Urinary bladder (tissue), 4 donors: ENCODE measurements around the gene MYL2. TPM values are rescaled to one million over a fixed set of nuclear protein-coding genes. Genes with fewer than 3 reads are reported as not detected.

ENCODE experiments used
- DNase-seq: peaks from one replicate; pipeline ENCODE4 v3.0.0-alpha.2; 2015; ENCODE audit errors: extremely low spot score
- H3K27ac ChIP-seq: one replicate; pipeline ENCODE4 v1.5.1; 2013; ENCODE audit warnings: low read depth, mild to moderate bottlenecking, moderate library complexity
- H3K36me3 ChIP-seq: one replicate; pipeline ENCODE4 v1.6.1; 2013; ENCODE audit warnings: mild to moderate bottlenecking, moderate library complexity; ENCODE audit not compliant: insufficient read depth
- H3K4me1 ChIP-seq: one replicate; pipeline ENCODE4 v1.6.1; 2013; ENCODE audit warnings: mild to moderate bottlenecking, moderate library complexity; ENCODE audit not compliant: insufficient read depth
- H3K4me3 ChIP-seq: one replicate; pipeline ENCODE4 v1.5.1; 2013; ENCODE audit warnings: low read depth, low read length
- WGBS: extraction: QIAGEN DNeasy Blood & Tissue Kit; methylation state at CpG from one replicate; pipeline ENCODE4 v1.1.7; 2013; 5-methylcytosine and 5-hydroxymethylcytosine counted together
- polyA plus RNA-seq: library from polyadenylated mRNA; stranded (reverse); fragments of 200-250 nt; gene quantifications from one replicate; pipeline ENCODE4 v1.2.3, GENCODE V29; 2013
- total RNA-seq: library from RNA; depleted of rRNA; stranded (reverse); fragments of >200 nt; gene quantifications from one replicate; pipeline ENCODE4 v1.2.3, GENCODE V29; 2014
- donor health status: healthy with polysubstance abuse.
- donor health status: healthy.

MYL2 gene
- total and polyA plus RNA-seq, 2 donors = 9.5 TPM; not detected in 1

DNA sequence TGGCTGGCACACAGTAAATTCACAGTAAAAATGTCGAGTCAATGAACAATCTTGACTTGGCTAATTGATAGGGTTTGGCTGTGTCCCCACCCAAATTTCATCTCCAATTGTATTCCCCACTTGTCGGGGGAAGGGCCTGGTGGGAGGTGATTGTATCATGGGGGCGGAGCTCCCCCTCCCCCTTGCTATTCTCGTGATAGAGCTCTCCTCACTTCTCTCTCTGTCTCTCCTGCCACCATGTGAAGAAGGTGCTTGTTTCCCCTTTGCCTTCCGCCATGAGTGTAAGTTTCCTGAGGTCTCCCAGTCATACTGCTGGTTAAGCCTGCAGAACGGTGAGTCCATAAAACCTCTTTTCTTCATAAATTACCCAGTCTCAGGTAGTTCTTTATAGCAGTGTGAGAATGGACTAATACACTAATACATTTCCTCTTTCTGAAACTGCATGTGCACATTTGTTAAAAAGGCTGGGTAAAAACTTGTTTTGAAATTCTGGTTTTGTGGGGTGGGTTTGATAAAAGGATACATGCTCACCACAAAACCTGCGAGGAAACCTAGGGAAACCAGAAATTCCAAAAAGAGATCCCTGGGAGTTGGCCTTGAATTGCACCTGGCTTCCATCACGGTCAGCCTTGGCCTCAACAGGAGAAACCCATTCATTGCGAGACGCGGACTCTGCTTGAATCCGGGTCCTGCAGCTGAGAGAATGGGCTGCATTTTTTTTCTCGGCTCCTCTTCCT lies 16.2 kb upstream of the MYL2 start:
- Histone ChIP-seq H3K27ac (no peak overlapping the region), H3K4me1 (no peaks in the 10 kb centered on the region), H3K4me3 (no peak overlapping the region), H3K36me3 (no peaks in the 10 kb centered on the region)
- no peak for DNase-seq
- 31% methylated on average over 13 of the region's 13 CpGs for WGBS

DNA sequence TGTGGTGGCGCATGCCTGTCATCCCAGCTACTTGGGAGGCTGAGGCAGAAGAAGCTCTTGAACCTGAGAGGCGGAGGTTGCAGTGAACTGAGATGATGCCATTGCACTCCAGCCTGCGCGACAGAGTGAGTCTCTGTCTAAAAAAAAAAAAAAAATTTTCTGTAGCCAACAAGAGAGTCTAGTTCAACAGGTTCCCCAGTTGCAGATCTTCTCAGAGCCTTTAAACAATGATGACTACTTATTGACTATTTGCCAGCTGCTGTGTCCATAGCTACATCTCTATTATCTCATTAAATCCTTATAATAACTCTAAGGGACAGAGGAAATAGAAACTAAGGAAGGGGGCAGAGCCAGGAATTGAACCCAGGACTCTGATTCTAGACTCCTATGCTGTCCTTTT lies 15.2 kb upstream of the MYL2 start:
- H3K4me3 ChIP-seq = no peak overlapping the region
- WGBS = 95% methylated on average over 4 of the region's 4 CpGs

DNA sequence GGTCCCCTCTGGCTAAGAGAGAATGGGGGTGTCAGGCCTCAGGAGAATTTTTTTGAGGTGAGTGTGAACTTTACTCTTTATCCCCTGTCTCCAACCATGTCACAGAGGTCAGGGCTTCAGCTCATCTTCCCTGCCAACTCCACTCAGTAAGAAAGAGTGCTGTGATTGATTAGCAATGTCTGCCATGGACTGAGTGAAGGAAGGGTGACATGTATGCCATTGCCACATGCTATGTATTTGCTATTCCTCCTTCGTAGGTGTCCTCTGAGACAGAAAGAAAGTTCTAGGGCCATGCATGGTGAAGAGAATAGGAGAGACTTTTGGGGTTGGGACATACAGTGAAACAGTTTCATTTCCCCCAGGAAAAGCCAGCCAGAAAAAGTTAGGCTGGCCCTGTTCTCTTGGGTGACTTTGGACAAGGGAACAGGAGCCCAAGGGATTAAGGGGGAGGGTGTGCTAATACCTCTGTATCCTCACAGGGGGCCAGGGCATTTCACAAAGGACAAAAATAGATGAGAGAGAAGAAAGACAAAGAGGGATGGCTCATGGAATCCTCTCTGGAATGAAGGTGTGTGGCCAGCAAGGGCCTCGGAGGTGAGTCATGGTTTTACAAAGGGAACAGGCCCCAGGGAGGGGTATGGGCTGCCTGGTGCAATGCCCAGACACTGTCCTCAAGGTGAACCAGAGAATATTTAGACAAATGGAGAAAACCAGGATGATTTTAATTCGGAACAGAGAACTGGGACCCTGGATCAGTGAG lies 13.9 kb upstream of the MYL2 start:
- H3K36me3 ChIP-seq = no peaks in the 10 kb centered on the region
- H3K4me3 ChIP-seq = no peak overlapping the region
- H3K4me1 ChIP-seq = no peaks in the 10 kb centered on the region
- DNase-seq = no peak
- 70% methylated on average over 3 of the region's 3 CpGs for WGBS
- H3K27ac ChIP-seq = no peak overlapping the region

More for the DNA sequence above, 15.2 kb upstream of the MYL2 start:
- Histone ChIP-seq H3K4me1 (no peaks in the 10 kb centered on the region), H3K36me3 (no peaks in the 10 kb centered on the region), H3K27ac (no peak overlapping the region)
- DNase-seq = no peak

DNA sequence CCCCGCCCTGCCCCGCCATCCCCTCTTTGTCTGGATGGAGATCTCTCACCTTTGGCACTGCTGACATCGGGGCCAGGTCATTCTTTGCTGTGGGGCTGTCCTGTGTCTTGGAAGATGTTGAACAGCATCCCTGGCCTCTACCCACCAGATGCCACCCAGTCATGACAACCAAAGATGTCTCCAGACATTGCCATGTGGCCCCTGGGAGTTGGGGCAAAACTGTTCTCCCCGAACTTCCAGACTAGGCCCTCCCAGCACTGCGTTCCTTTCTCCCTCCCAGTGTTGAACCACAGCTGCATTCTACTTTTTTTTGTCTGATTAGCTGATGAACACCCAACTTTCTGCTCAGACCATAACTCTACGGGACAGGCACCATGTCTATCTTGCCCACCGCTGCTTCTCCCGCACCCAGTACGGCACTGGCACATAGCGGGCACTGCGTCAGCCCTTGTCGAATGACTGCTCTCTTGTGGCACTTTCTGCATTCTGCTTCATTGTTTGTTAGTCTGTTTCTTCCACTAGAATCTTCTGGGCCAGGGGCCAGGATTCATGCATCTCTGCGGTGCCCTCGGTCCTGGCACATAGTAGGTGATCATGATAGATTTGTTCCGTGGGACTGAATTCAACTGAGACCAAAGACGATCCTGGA lies 13.1 kb upstream of the MYL2 start:
- Histone ChIP-seq H3K4me1 (no peaks in the 10 kb centered on the region), H3K4me3 (no peak overlapping the region), H3K27ac (no peak overlapping the region), H3K36me3 (no peaks in the 10 kb centered on the region)
- DNase-seq = no peak
- 91% methylated on average over 16 of the region's 16 CpGs for WGBS

DNA sequence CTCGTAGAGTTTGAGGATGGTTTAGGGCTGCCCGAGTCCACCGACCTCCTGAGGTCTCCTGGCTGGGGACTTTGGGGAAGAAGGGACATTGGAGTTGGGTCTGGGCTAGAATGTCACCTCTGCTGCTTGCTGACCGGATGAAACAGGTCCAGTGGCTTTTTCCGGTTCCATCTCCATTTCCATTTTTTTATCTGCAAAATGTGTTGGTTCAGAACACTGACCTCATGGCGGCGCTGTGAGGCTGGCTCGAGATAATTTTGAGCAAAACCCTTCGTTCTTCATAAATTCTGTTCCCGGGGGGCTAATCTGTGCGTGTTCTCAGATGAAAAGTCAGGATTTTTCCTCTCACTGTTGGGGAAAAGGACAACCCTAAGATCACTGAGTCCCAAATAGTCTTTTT lies 11.7 kb upstream of the MYL2 start:
- H3K4me3 ChIP-seq = no peak overlapping the region
- H3K36me3 ChIP-seq = no peaks in the 10 kb centered on the region
- H3K27ac ChIP-seq = no peak overlapping the region
- no peak for DNase-seq
- WGBS = 48% methylated on average over 11 of the region's 11 CpGs
- no peaks in the 10 kb centered on the region for H3K4me1 ChIP-seq

DNA sequence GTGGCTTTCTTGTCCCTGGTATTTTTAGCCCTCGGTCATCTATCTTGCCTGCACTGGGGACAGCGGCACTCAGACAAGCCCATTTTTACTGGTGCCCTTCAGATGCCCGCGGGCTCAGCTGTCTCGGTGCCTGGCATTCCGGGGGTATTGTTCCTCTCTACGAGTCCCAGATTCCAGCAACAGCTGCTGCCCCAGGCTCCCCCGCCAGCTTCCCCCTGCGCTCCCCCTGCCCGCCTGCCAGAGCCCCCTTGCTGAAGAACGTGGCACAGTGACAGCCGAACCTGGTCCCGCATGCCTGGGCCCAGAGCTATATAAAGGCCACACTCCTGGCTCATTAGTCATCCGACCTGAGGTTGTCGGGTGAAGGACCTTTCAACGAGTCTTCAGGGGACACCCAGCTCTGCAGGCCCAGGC lies 10.9 kb upstream of the MYL2 start:
- DNase-seq = no peak

DNA sequence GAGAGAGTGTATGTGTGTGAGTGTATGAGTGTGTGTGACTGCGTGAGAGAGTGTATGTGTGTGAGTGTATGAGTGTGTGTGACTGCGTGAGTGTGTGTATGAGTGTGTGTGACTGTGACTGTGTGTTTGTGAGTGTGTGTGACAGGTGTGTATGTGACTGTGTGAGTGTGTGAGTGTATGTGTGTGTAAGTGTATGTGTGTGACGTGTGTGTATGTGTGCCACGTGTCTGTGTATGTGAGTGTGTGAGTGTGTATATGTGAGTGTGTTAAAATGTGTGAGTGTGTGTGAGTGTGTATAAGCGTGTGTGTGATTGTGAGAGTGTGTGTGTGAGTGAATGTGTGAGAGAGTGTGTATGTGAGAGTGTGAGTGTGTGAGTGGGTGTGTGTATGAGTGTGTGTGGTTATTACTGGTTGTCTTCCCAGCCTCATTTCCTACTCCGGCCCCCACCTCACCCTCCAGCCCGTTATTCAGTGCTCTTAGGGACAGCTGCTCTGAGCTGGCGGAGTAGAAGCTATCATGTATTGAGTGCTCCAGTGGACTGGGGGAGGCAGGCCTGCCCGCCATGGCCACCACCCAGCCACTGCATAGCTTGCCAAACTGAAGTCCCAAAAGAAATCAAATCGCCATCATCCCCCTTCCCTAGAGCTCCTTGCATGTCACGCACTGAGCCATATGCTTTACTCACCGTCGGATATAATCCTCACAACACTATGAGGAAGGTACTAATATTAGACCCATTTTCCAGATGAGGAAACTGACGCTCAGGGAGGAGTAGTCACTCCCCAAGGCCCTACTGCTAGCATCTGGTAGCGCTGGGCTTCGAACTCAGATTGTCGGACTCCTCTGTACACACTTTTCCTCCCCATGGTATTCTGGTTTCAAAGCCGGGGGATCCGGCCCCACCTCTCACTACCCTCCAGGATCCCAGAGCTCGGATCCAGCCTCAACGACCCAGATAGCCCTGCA lies 10.3 kb upstream of the MYL2 start:
- Histone ChIP-seq H3K4me3 (no peak overlapping the region), H3K27ac (no peak overlapping the region), H3K4me1 (no peaks in the 10 kb centered on the region), H3K36me3 (no peaks in the 10 kb centered on the region)
- WGBS = 88% methylated on average over 21 of the region's 21 CpGs
- no peak for DNase-seq

More for the DNA sequence above, 10.9 kb upstream of the MYL2 start:
- H3K4me1 ChIP-seq = no peaks in the 10 kb centered on the region
- H3K4me3 ChIP-seq = no peak overlapping the region
- no peaks in the 10 kb centered on the region for H3K36me3 ChIP-seq
- no peak overlapping the region for H3K27ac ChIP-seq
- 62% methylated on average over 16 of the region's 16 CpGs for WGBS

DNA sequence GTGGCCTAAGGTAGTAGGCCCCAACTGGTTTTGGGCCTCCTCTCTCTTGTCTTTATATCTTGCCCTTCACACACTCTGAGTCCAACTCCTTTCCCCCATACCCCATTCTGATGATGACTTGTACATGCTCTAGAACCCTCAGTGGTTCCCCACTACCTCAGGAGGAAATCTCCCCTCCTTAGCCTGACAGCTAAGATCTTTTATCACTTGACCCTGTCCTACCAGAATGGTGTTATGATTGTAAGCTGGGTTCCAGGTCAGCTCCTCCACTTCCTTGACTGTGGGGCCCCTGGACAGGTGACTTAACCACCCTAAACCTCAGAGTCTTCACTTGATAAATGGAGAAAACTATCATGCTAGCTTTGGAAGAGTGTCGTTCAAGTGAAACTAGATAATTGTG lies 9.4 kb upstream of the MYL2 start:
- 93% methylated on average over 1 of the region's 1 CpG for WGBS
- no peaks in the 10 kb centered on the region for H3K36me3 ChIP-seq
- DNase-seq = no peak
- H3K4me1 ChIP-seq = no peaks in the 10 kb centered on the region
- H3K27ac ChIP-seq = no peak overlapping the region
- H3K4me3 ChIP-seq = no peak overlapping the region

DNA sequence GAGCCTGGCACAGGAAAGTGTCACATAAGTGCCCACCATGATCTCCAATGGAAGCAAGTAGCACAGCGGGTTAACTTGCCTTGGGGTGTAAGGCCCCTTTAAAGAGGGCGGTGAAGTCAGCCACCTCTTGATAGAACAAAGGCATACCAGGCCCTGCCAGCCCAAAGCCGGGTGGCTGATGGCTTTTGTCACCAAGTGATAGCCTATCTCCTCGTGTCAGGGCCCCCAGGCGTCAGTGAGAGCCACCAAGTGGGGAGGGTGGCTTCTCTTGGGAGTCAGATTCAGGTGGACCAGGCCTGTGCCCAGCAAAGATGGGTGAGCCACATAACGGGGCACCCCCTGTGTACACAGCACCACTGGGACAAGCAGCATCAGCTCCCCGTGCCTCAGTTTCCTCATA lies 8.3 kb upstream of the MYL2 start:
- 65% methylated on average over 7 of the region's 7 CpGs for WGBS
- no peak for DNase-seq
- H3K4me1 ChIP-seq = no peaks in the 10 kb centered on the region
- H3K36me3 ChIP-seq = no peaks in the 10 kb centered on the region
- no peak overlapping the region for H3K27ac ChIP-seq
- H3K4me3 ChIP-seq = no peak overlapping the region

DNA sequence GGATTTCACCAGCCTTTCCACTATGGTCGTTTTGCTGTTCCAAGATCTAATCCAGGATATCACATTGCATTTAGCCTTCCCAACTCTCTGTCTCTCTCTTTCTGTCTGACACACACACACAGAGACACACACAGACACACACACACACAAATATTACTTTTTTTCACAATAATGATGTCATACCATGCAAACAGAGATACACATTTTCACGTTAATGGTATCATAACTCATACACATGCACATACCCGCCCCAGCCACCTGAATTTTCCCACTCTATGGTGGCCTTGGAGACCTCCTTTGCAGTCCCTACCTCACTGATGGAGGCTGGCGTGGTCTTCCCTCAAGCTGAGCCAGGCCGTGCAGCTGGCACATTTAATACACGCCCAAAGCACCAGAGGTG lies 7.2 kb upstream of the MYL2 start:
- no peak for DNase-seq
- Histone ChIP-seq H3K4me3 (no peak overlapping the region), H3K4me1 (no peaks in the 10 kb centered on the region), H3K27ac (no peak overlapping the region), H3K36me3 (no peaks in the 10 kb centered on the region)
- 64% methylated on average over 6 of the region's 6 CpGs for WGBS

DNA sequence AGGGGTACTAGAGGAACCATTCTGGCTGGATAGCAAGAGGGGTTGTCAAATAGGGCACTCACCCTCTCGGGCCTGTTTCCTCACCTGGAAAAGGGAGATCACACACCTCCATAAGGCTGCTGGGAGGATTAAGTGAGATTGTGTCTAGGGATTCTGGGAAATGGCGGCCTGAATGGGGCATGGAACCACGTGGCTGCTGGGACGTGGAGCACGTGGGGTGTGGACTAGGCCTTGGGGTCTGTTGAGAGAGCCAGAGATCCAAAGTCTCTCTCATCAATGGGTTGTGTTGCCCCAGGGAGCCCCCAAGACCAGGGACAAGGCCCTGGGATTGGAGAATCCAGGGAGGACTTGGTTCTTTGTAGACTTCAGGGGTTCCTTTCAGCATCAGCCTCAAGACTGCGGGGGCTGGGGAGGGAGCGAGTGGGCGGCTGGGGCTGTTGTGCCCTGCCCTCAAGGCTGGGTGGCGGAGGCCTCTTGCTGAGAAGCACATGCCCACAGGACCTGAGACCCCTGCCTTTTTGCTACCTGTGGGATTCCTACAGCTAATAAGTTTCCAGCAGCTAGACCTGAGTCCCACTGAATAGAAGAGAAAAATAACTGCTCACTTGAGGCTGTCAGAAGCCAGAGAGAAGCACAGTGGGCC lies 3.4 kb upstream of the MYL2 start:
- DNase-seq = no peak
- Histone ChIP-seq H3K27ac (no peak overlapping the region), H3K4me3 (no peak overlapping the region), H3K36me3 (no peaks in the 10 kb centered on the region), H3K4me1 (no peaks in the 10 kb centered on the region)
- WGBS = 94% methylated on average over 9 of the region's 9 CpGs

DNA sequence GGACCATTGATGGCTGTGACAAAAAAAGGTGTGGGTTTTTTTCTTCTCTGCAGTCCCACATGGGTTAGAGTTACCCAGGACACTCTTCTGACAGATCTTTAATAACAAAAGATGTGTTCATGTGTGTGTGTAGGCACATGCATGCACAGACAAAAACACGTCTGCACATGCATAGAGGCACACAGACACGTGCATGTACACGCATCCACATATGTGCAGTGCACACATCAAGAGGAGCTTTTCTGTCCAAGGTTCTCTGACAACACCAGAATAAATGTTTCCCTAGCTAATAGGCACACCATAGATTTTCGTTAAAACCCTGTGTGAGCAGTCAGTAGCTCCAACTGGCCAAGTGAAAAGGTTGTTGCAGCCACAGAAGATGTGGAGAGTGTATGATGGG lies 2.8 kb upstream of the MYL2 start:
- Histone ChIP-seq H3K27ac (no peak overlapping the region), H3K36me3 (no peaks in the 10 kb centered on the region), H3K4me1 (no peaks in the 10 kb centered on the region), H3K4me3 (no peak overlapping the region)
- DNase-seq = no peak
- WGBS = 93% methylated on average over 4 of the region's 4 CpGs

DNA sequence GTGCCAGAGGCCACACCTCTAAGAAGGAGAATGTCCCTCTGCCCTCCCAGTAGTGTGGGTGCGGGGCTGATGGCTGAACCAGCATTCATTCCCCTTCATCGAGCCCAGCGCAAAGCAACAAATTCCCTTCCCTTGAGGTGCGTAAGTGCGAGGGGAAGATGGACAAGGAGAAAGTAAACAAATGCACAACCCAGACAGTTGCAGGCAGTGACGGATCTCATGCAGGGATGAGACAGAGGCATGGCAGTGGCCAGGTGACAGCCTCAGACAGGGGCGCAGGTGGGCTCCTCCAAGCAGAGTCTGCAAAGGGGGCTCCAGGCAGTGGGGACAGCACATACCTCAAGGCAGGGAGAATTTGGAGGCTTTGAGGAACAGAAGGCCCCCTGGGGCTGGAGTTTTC lies 2.3 kb upstream of the MYL2 start:
- WGBS = 69% methylated on average over 7 of the region's 7 CpGs
- Histone ChIP-seq H3K4me1 (no peaks in the 10 kb centered on the region), H3K27ac (no peak overlapping the region), H3K36me3 (no peaks in the 10 kb centered on the region), H3K4me3 (no peak overlapping the region)
- no peak for DNase-seq
